ENCODE measurements around the gene CALY.
A peak's percentile ranks its signal among the peaks of the same experiment; 100 is the strongest.

The CALY gene

GRCh38 chr10:133281628-133282372, 54.9 kb downstream of the CALY start:
- no peak for DNase-seq

- no peak for DNase-seq
Measured at GRCh38 chr10:133281084-133281483, 55.6 kb downstream of the CALY start.

GRCh38 chr10:133280391-133281059, 56.2 kb downstream of the CALY start:
- no peak for DNase-seq

GRCh38 chr10:133279326-133280226, 57.1 kb downstream of the CALY start:
- DNase-seq: no peak

GRCh38 chr10:133278577-133279265, 58.0 kb downstream of the CALY start:
- DNase-seq: peak; percentile 78

GRCh38 chr10:133277993-133278576, 58.6 kb downstream of the CALY start:
- peak; percentile 16 for DNase-seq

GRCh38 chr10:133277277-133277992, 59.3 kb downstream of the CALY start:
- no peak for DNase-seq

- DNase-seq: peak; percentile 60
Measured at GRCh38 chr10:133276435-133277201, 60.1 kb downstream of the CALY start, which contains the start of gene ADAM8. Gene ADAM8, minus strand, starts transcription at chr10:133276868. Its CDS starts 51 bp downstream, at chr10:133276817.

DNA sequence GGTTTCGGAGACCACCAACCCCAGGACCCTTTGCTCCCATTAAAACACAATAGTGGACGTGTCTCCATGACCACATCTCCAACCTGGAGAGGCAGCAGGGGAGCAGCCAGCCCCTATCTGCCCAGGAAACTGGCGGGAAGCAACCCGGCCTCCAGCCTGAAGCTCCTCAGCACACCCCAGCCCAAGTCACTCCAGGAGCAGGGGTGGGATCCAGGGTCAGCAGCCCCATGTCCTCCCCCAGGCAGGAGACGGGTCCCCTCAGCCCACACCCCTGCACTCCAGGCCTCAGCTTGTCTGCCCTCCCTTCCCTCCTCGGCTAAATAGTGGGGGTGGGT, 60.6 kb downstream of the CALY start:
- DNase-seq: peak; percentile 30

DNA sequence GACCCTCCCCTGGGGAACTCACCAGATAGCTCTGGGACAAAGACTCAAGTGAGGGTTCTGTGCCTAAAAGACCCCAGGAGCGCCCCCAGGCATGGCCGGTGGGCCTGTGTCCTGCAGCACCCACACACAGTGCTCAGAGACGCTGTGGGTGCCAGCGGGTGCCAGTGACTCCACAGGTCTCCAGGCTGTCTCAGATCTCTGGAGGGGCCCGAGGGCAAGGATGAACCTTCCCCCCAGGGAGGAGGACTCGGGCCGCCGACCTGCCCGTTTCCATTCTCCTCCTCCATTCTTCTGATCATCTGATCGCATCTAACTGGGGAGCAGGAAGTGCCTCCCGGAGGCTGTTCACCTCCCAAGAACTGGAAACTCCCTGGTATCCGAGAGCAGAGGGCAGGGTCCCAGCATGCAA, 61.0 kb downstream of the CALY start:
- DNase-seq: peak; percentile 39

DNA sequence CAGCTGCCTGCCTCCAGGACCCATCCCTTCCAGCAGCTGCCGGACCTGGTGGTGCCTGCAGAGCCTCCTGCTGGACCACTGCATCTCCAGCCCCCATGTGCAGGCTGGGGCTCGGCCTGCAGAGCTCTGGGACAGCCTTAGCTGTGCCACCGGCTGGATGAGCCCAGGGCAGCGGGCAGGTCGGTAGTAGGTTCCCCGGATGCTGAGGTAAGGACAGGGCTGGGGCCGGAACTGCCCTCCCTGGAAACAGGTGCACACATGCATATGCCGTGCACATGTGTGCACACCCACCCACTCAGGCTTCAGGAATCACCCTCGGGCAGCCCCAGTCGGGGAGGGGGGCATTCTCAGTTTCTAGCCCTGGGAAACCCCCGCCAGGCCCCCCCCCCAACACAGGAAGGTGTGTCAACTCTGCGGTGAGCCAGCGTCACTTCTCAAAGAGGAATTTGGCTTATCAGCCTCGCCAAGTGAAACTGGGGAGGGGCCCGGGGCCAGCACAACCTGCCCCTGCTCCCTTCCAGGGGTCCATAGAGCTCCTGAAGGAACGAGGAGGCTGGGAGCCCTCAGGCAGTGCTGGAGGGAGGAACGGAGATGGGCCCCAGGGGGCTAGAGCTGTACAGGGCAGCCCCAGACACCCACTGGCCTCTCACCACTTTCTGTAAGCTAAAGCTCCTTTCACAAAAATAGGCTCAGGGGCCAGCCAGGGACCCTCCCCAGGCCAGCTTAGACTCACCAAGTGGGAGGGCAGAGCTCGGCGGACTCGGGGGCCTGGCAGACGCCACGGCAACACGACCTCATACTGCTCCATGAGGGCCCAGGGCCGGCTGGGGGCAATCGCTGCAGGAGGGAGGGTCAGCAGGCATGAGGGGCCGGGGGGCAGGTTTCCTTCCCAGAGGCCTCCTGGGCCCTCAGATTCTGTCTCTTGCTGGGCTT, 61.7 kb downstream of the CALY start:
- peak; percentile 83 for DNase-seq

Measured in central memory CD4-positive, alpha-beta T cell (primary cell).